Panc1 (cell line): ENCODE results near the gene HOXC9.

Experiments
- POLR2AphosphoS5 ChIP-seq: IDR thresholded peaks from 2 replicates; pipeline ENCODE4 v1.6.1; 2012; ENCODE audit warnings: mild to moderate bottlenecking, low read depth, low read length, moderate library complexity
- SIN3A ChIP-seq: IDR thresholded peaks from 2 replicates; pipeline ENCODE4 v1.6.1; 2012; ENCODE audit warnings: low read depth, mild to moderate bottlenecking, low read length, moderate library complexity, borderline replicate concordance; ENCODE audit not compliant: insufficient read depth
- TCF7L2 ChIP-seq: IDR thresholded peaks from 2 replicates; pipeline ENCODE4 v1.6.1; 2011; ENCODE audit warnings: mild to moderate bottlenecking, low read depth, low read length, inconsistent platforms
- TF ChIP-seq, protein P1 (sequence below): fragments of 450-650 bp; IDR thresholded peaks from 2 replicates; pipeline ENCODE4 v1.5.1; 2017; ENCODE audit warnings: mild to moderate bottlenecking
- TF ChIP-seq, protein P2 (sequence below), 2 experiments: IDR thresholded peaks; 2 replicates each; pipeline ENCODE4 v1.6.1; 2011 to 2012; ENCODE audit warnings: low read depth in 2 of 2, control low read depth in 1 of 2, low read length in 1 of 2, mild to moderate bottlenecking in 1 of 2, moderate library complexity in 1 of 2; ENCODE audit not compliant: insufficient read depth in 1 of 2

DNA sequence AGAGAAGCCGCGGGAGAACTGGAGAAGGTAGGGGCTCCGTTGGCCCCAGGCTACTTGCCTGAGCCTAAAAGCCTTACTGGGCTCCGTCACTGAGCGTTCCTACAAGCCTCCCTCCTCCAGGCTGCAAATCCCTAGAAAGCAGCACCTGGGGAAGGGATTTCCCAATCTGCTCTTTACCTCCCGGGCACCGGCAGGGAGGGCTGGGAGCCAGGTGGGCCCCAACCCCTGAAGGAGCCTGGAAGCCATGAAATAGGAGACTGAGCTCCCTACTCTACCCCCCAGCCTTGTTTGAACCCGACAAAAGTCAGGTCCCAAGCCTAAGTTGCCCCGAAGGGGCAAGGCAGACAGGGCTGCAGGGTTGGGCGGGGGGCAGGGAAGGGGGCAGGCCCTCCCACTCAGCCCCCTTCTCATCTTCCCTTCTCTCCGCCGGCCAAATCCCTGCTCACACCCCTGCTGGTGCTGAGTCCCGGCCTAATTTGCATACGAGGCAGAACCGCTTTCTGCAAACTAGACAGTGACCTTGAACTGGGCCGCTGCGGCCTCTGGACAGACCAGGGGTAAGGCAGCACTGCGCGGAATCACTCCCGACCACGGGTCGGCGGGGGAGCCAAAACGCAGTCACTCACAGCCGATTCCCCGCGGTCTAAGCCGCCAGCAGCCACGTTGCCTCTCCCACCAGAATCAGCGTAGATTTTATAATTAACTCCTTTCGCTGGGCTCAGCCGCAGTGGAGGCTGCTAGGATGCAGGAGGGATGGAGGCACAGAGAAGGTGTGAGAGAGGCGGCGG lies 49.0 kb upstream of the HOXC9 start:
- TF ChIP-seq, protein P1, sequence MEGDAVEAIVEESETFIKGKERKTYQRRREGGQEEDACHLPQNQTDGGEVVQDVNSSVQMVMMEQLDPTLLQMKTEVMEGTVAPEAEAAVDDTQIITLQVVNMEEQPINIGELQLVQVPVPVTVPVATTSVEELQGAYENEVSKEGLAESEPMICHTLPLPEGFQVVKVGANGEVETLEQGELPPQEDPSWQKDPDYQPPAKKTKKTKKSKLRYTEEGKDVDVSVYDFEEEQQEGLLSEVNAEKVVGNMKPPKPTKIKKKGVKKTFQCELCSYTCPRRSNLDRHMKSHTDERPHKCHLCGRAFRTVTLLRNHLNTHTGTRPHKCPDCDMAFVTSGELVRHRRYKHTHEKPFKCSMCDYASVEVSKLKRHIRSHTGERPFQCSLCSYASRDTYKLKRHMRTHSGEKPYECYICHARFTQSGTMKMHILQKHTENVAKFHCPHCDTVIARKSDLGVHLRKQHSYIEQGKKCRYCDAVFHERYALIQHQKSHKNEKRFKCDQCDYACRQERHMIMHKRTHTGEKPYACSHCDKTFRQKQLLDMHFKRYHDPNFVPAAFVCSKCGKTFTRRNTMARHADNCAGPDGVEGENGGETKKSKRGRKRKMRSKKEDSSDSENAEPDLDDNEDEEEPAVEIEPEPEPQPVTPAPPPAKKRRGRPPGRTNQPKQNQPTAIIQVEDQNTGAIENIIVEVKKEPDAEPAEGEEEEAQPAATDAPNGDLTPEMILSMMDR, result no peak
- TF ChIP-seq POLR2AphosphoS5, result no peak
- TF ChIP-seq, protein P2, sequence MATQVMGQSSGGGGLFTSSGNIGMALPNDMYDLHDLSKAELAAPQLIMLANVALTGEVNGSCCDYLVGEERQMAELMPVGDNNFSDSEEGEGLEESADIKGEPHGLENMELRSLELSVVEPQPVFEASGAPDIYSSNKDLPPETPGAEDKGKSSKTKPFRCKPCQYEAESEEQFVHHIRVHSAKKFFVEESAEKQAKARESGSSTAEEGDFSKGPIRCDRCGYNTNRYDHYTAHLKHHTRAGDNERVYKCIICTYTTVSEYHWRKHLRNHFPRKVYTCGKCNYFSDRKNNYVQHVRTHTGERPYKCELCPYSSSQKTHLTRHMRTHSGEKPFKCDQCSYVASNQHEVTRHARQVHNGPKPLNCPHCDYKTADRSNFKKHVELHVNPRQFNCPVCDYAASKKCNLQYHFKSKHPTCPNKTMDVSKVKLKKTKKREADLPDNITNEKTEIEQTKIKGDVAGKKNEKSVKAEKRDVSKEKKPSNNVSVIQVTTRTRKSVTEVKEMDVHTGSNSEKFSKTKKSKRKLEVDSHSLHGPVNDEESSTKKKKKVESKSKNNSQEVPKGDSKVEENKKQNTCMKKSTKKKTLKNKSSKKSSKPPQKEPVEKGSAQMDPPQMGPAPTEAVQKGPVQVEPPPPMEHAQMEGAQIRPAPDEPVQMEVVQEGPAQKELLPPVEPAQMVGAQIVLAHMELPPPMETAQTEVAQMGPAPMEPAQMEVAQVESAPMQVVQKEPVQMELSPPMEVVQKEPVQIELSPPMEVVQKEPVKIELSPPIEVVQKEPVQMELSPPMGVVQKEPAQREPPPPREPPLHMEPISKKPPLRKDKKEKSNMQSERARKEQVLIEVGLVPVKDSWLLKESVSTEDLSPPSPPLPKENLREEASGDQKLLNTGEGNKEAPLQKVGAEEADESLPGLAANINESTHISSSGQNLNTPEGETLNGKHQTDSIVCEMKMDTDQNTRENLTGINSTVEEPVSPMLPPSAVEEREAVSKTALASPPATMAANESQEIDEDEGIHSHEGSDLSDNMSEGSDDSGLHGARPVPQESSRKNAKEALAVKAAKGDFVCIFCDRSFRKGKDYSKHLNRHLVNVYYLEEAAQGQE (IDR thresholded peaks at IDR 0.05; ENCODE audit: insufficient read depth in 1 of 2, low read depth in 2 of 2, low read length in 1 of 2), result no peak
- TF ChIP-seq TCF7L2, result 0 out of 2 replicates have a peak, but pooled peaks have one; percentile 14
- no peak for TF ChIP-seq SIN3A
